HepG2 (cell line): ENCODE results near the gene PRKAR1B. TPM values are rescaled to one million over a fixed set of nuclear protein-coding genes. Genes with fewer than 3 reads are reported as not detected.

ENCODE experiments used
- FOXK2 ChIP-seq: fragments of 450-650 bp; IDR thresholded peaks from 2 replicates; pipeline ENCODE4 v1.6.1; 2016
- KAT7 ChIP-seq: IDR thresholded peaks from 2 replicates; pipeline ENCODE4 v1.6.1; 2018; ENCODE audit warnings: borderline replicate concordance, missing compliant biosample characterization
- MED8 ChIP-seq: sonication (generic); formaldehyde crosslinking; IDR thresholded peaks from 2 replicates; pipeline ENCODE4 v1.8.1; 2023; ENCODE audit warnings: mild to moderate bottlenecking, missing genetic modification reagents; ENCODE audit not compliant: insufficient replicate concordance
- SSRP1 ChIP-seq: IDR thresholded peaks from 2 replicates; pipeline ENCODE4 v1.6.1; 2016; ENCODE audit warnings: control low read depth
- TBP ChIP-seq: sonication (generic); formaldehyde crosslinking; IDR thresholded peaks from 2 replicates; pipeline ENCODE4 v1.5.0; 2020; ENCODE audit warnings: missing genetic modification reagents
- THAP9 ChIP-seq: sonication (generic); formaldehyde crosslinking; IDR thresholded peaks from 2 replicates; pipeline ENCODE4; 2020; ENCODE audit warnings: missing genetic modification reagents, mild to moderate bottlenecking, borderline replicate concordance
- ZNF143 ChIP-seq: sonication (generic); formaldehyde crosslinking; IDR thresholded peaks from 2 replicates; pipeline ENCODE4 v1.4.0; 2020; ENCODE audit warnings: missing genetic modification reagents
- ZNF205 ChIP-seq: IDR thresholded peaks from 2 replicates; pipeline ENCODE4 v1.6.1; 2018; ENCODE audit warnings: missing biosample characterization, missing genetic modification reagents
- ZNF274 ChIP-seq: sonication (generic); formaldehyde crosslinking; IDR thresholded peaks from 2 replicates; pipeline ENCODE4 v1.5.1; 2020; ENCODE audit warnings: mild to moderate bottlenecking, missing genetic modification reagents
- ZNF280B ChIP-seq: sonication (generic); formaldehyde crosslinking; IDR thresholded peaks from 2 replicates; pipeline ENCODE4 v1.5.0; 2020; ENCODE audit warnings: missing genetic modification reagents, mild to moderate bottlenecking, borderline replicate concordance
- ZNF407 ChIP-seq: sonication (generic); formaldehyde crosslinking; IDR thresholded peaks from one replicate; pipeline ENCODE4 v1.5.1; 2020; ENCODE audit warnings: mild to moderate bottlenecking, missing genetic modification reagents; ENCODE audit errors: not compliant biosample characterization
- ZNF800 ChIP-seq: sonication (generic); formaldehyde crosslinking; IDR thresholded peaks from 2 replicates; pipeline ENCODE4 v1.4.0; 2020; ENCODE audit warnings: missing genetic modification reagents
- polyA plus RNA-seq, 8 experiments: library from polyadenylated mRNA; depleted of rRNA in 3 of 8; stranded (reverse) in 7 of 8; unstranded in 1 of 8; fragments of >200 nt; fragmentation: Illumina TruSeq in 4 of 8; extraction: Trizol in 4 of 8; gene quantifications; 2 replicates each; pipeline versions ENCODE4 v1.2.1 to v1.2.3, GENCODE V29; 2011 to 2016; ENCODE audit warnings: low read depth in 4 of 8, missing spikeins in 1 of 8, mixed read lengths in 1 of 8; ENCODE audit not compliant: insufficient read depth in 1 of 8
- total RNA-seq, 5 experiments: library from RNA; depleted of rRNA; stranded (reverse); fragments of >200 nt; fragmentation: Illumina TruSeq; extraction: Trizol; gene quantifications; 2 replicates each; pipeline ENCODE4 v1.2.3, GENCODE V29; 2016; ENCODE audit warnings: low read depth in 1 of 5
- TF ChIP-seq, protein P1 (sequence below): sonication (generic); formaldehyde crosslinking; IDR thresholded peaks from 2 replicates; pipeline ENCODE4 v1.8.1; 2023; ENCODE audit warnings: mild to moderate bottlenecking, missing genetic modification reagents, borderline replicate concordance

Gene PRKAR1B
- total and polyA plus RNA-seq, 2 of the 13 experiments (the other 11 are each of a cell fraction or from before 2014, with no cell fraction given): 7.9 to 28.2 TPM

DNA sequence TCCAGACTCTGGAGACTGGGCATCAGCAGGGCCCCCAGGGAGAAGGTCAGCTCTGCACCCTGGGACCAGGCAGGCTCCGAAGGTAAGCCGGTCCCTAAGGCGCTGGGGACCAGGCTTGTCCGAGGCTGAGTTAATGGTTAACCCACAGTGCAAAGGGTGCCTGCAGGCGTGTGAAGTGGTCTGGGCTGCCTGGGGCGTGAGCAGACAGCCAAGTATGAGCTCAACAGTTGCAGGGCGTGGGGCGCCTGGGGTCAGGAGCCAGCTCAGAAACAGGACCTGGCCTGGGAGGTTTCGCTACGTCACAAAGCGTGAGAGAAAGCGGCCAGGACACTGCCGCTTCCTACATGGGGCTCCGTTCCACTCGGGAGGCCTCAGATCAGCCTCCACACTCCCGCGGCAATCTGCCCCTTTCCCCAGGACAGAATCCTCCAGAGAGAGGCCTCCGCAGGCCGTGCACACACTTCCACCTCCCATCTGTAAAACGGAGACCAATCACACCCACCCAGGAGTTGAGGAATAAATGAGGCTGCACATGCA is 223.4 kb downstream of the PRKAR1B start (continued):
- TF ChIP-seq MED8 (no peak), ZNF800 (peak; percentile 97), FOXK2 (no peak), ZNF143 (peak; percentile 47; the same call in 1 of the 2 replicates), THAP9 (CRISPR knock-in tag) (no peak), KAT7 (CRISPR knock-in tag) (no peak; the same call in 1 of the 2 replicates), ZNF280B (no peak), SSRP1 (CRISPR knock-in tag) (0 out of 2 replicates have a peak, but pooled peaks have one; percentile 36), ZNF407 (no peak), ZNF205 (CRISPR knock-in tag) (no peak), TBP (CRISPR knock-in tag) (no peak), ZNF274 (CRISPR knock-in tag) (no peak)
- TF ChIP-seq, protein P1, sequence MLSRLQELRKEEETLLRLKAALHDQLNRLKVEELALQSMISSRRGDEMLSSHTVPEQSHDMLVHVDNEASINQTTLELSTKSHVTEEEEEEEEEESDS (CRISPR knock-in tag): no peak
